HG03175 (cell line): Measurements from ENCODE around the gene HUNK.

Experiments used
- ATAC-seq: cut with Tn5 transposase; IDR thresholded peaks from one replicate; pipeline ENCODE4 v1.9.1; 2021; ENCODE audit warnings: mild to moderate bottlenecking, moderate library complexity; ENCODE audit not compliant: unreplicated experiment

The HUNK gene

GRCh38 chr21:32044205-32045180 lies 171.7 kb downstream of the HUNK start:
- no peak for ATAC-seq

GRCh38 chr21:32046191-32046590 lies 173.4 kb downstream of the HUNK start:
- ATAC-seq = no peak

- no peak for ATAC-seq
These were observed 175.5 kb downstream of the HUNK start for GRCh38 chr21:32048353-32048752.
